ENCODE measurements around the gene LRMDA.

LRMDA gene

GRCh38 chr10:76086761-76087639, 655.6 kb downstream of the LRMDA start:
- DNase-seq (ENCODE audit: low spot score): no peak

- DNase-seq (ENCODE audit: low spot score): no peak
These were observed 656.6 kb downstream of the LRMDA start for GRCh38 chr10:76088008-76088407.

GRCh38 chr10:76088980-76089379, 657.6 kb downstream of the LRMDA start:
- DNase-seq (ENCODE audit: low spot score): no peak

- no peak for DNase-seq (ENCODE audit: low spot score)
These were observed 658.2 kb downstream of the LRMDA start for GRCh38 chr10:76089556-76090180.

- DNase-seq (ENCODE audit: low spot score): no peak
These were observed 660.5 kb downstream of the LRMDA start for GRCh38 chr10:76091926-76092325.

- DNase-seq (ENCODE audit: low spot score): no peak
These were observed 675.2 kb downstream of the LRMDA start for GRCh38 chr10:76106611-76107010.

- no peak for DNase-seq (ENCODE audit: low spot score)
These were observed 677.3 kb downstream of the LRMDA start for GRCh38 chr10:76108563-76109359.

- DNase-seq (ENCODE audit: low spot score): no peak
These were observed 680.0 kb downstream of the LRMDA start for GRCh38 chr10:76111404-76111803.

GRCh38 chr10:76111986-76112825, 680.8 kb downstream of the LRMDA start:
- DNase-seq (ENCODE audit: low spot score): no peak

- DNase-seq (ENCODE audit: low spot score): no peak
These were observed 681.4 kb downstream of the LRMDA start for GRCh38 chr10:76112826-76113150.

- DNase-seq (ENCODE audit: low spot score): no peak
These were observed 682.5 kb downstream of the LRMDA start for GRCh38 chr10:76113952-76114351.

- no peak for DNase-seq (ENCODE audit: low spot score)
These were observed 683.2 kb downstream of the LRMDA start for GRCh38 chr10:76114581-76115001.

GRCh38 chr10:76115131-76115470, 683.7 kb downstream of the LRMDA start:
- no peak for DNase-seq (ENCODE audit: low spot score)

GRCh38 chr10:76115471-76116155, 684.2 kb downstream of the LRMDA start:
- no peak for DNase-seq (ENCODE audit: low spot score)

- no peak for DNase-seq (ENCODE audit: low spot score)
These were observed 685.1 kb downstream of the LRMDA start for GRCh38 chr10:76116523-76116922.

GRCh38 chr10:76117949-76118348, 686.5 kb downstream of the LRMDA start:
- DNase-seq (ENCODE audit: low spot score): no peak

GRCh38 chr10:76119036-76119435, 687.6 kb downstream of the LRMDA start:
- DNase-seq (ENCODE audit: low spot score): no peak

GRCh38 chr10:76119515-76119914, 688.1 kb downstream of the LRMDA start:
- no peak for DNase-seq (ENCODE audit: low spot score)

- no peak for DNase-seq (ENCODE audit: low spot score)
These were observed 690.6 kb downstream of the LRMDA start for GRCh38 chr10:76122056-76122455.

GRCh38 chr10:76124280-76124679, 692.9 kb downstream of the LRMDA start:
- no peak for DNase-seq (ENCODE audit: low spot score)

GRCh38 chr10:76125900-76126299, 694.5 kb downstream of the LRMDA start:
- no peak for DNase-seq (ENCODE audit: low spot score)

All from putamen (tissue), 1 donor.